Measurements from ENCODE around the gene CHCHD6. TPM values are rescaled to one million over a fixed set of nuclear protein-coding genes. Genes with fewer than 3 reads are reported as not detected.

CHCHD6 gene
- total and polyA plus RNA-seq, 2 of the 4 experiments (the other 2 are of a cell fraction), result 18.8 to 28.9 TPM

- BruUV-seq (replicated peaks), result no TSS peak
- Histone ChIP-seq H4K8ac (ENCODE audit: low read depth in 2 of 2, low read length in 2 of 2) (no peak overlapping the region), H3K27me3 (ENCODE audit: control insufficient read depth, insufficient read depth, low read length) (no peaks in the 10 kb centered on the region), H2AFZ (replicated peaks; ENCODE audit: low read length, poor library complexity) (no peak overlapping the region), H4K91ac (ENCODE audit: insufficient read depth, low read depth, low read length) (no peak overlapping the region), H3K9me1 (ENCODE audit: insufficient read depth, low read length) (no peaks in the 10 kb centered on the region; the same call in 1 of the 2 replicates), H2BK15ac (ENCODE audit: low read depth, low read length) (no peak overlapping the region), H3K18ac (ENCODE audit: low read depth, low read length) (no peak overlapping the region), H3K4me2 (ENCODE audit: low read depth, low read length) (no peak overlapping the region), H3K27ac (ENCODE audit: insufficient read depth, low read length) (no peak overlapping the region), H3K14ac (replicated peaks; ENCODE audit: low read depth, low read length) (no peak overlapping the region), H3K79me1 (ENCODE audit: low read depth in 1 of 2, low read length in 2 of 2) (no peaks in the 10 kb centered on the region), H3K9me3 (ENCODE audit: control insufficient read depth, insufficient read depth, low read length) (no peaks in the 10 kb centered on the region), H2BK5ac (ENCODE audit: low read depth, low read length, poor library complexity, severe bottlenecking) (no peak overlapping the region), H3K4ac (ENCODE audit: low read depth, low read length) (no peak overlapping the region), H3K4me3 (ENCODE audit: insufficient read depth, low read depth, low read length) (no peak overlapping the region), H2AK9ac (replicated peaks; ENCODE audit: low read depth, low read length, poor library complexity) (no peak overlapping the region), H3K9ac (ENCODE audit: low read depth, low read length) (no peak overlapping the region), H3K23ac (ENCODE audit: low read depth, low read length) (no peak overlapping the region), H2BK120ac (ENCODE audit: low read depth, low read length) (no peak overlapping the region), H4K20me1 (ENCODE audit: insufficient read depth, low read length) (no peaks in the 10 kb centered on the region), H2BK20ac (ENCODE audit: low read depth, low read length) (no peak overlapping the region), H2AK5ac (ENCODE audit: low read depth, low read length) (no peak overlapping the region), H3K36me3 (ENCODE audit: control insufficient read depth, insufficient read depth, low read length) (no peaks in the 10 kb centered on the region), H3K56ac (ENCODE audit: extremely low read depth, insufficient read depth, low read length) (no peak overlapping the region), H3K4me1 (ENCODE audit: control insufficient read depth, insufficient read depth, low read length) (no peaks in the 10 kb centered on the region), H4K5ac (ENCODE audit: low read depth, low read length) (no peak overlapping the region)
- CTCF ChIA-PET, result no interaction called here
- no peak for DNase-seq
- intact Hi-C loops (cut with micrococcal nuclease), result no loop called here
- in situ Hi-C loops (cut with MboI; ENCODE audit: low sequenced_read_pairs), result no loop called here
- WGBS, 2 experiments (ENCODE audit: extremely low coverage in 2 of 2, insufficient read length in 1 of 2), result no CpG with 5 or more reads among the region's 3 CpGs
- ATAC-seq (ENCODE audit: low read depth), result no peak
- POLR2A ChIA-PET (ENCODE audit: unreplicated experiment), result no interaction called here
- no peak for TF ChIP-seq FOS (IDR thresholded peaks at IDR 0.05; ENCODE audit: low read depth, low read length)
- no peak for TF ChIP-seq USF2 (IDR thresholded peaks at IDR 0.05; ENCODE audit: low read depth, low read length)
- TF ChIP-seq POLR2A (IDR thresholded peaks at IDR 0.05; ENCODE audit: low read depth, low read length), result no peak
- TF ChIP-seq MXI1 (IDR thresholded peaks at IDR 0.05; ENCODE audit: borderline replicate concordance, low read depth, low read length), result no peak
- TF ChIP-seq ELK1 (IDR thresholded peaks at IDR 0.05; ENCODE audit: borderline replicate concordance, low read depth, low read length), result no peak
- dilution Hi-C loops (cut with HindIII; ENCODE audit: low sequenced_read_pairs, unreplicated experiment), result no loop called here
These were observed 199.5 kb downstream of the CHCHD6 start for GRCh38 chr3:126903521-126903920.

Measured in IMR-90 (cell line).